Muscle layer of duodenum (tissue), 2 donors: ENCODE measurements around the gene ARHGAP10.
A peak's percentile ranks its signal among the peaks of the same experiment; 100 is the strongest.
"Not testable (repeated sequence)": the region's sequence is repeated elsewhere in the genome, so short reads cannot be mapped to it uniquely, and the experiment has no call there.

Experiments
- H3K27ac ChIP-seq: one replicate; pipeline ENCODE4 v1.7.0; 2013; ENCODE audit warnings: mild to moderate bottlenecking, low read length
- H3K27me3 ChIP-seq: one replicate; pipeline ENCODE4 v1.7.0; 2013; ENCODE audit warnings: low read depth, mild to moderate bottlenecking, control low read depth, low read length
- H3K36me3 ChIP-seq, 2 donors: one replicate each; pipeline ENCODE4 v1.7.0; 2013; ENCODE audit warnings: low read length in 2 of 2, control low read depth in 1 of 2, mild to moderate bottlenecking in 1 of 2; ENCODE audit not compliant: insufficient read depth in 2 of 2, control insufficient read depth in 1 of 2
- H3K4me1 ChIP-seq, 2 donors: one replicate each; pipeline ENCODE4 v1.7.0; 2013; ENCODE audit warnings: low read length in 2 of 2, mild to moderate bottlenecking in 2 of 2, control low read depth in 1 of 2, moderate library complexity in 1 of 2; ENCODE audit not compliant: insufficient read depth in 2 of 2, control insufficient read depth in 1 of 2
- H3K4me3 ChIP-seq, 2 donors: one replicate each; pipeline ENCODE4 v1.7.0; 2013; ENCODE audit warnings: low read length in 2 of 2, low read depth in 1 of 2, mild to moderate bottlenecking in 1 of 2
- H3K9me3 ChIP-seq, 2 donors: one replicate each; pipeline ENCODE4 v1.7.0; 2013; ENCODE audit warnings: low read length in 2 of 2, control low read depth in 1 of 2, mild to moderate bottlenecking in 1 of 2; ENCODE audit not compliant: control insufficient read depth in 1 of 2
- donor health status: healthy.

The ARHGAP10 gene

DNA sequence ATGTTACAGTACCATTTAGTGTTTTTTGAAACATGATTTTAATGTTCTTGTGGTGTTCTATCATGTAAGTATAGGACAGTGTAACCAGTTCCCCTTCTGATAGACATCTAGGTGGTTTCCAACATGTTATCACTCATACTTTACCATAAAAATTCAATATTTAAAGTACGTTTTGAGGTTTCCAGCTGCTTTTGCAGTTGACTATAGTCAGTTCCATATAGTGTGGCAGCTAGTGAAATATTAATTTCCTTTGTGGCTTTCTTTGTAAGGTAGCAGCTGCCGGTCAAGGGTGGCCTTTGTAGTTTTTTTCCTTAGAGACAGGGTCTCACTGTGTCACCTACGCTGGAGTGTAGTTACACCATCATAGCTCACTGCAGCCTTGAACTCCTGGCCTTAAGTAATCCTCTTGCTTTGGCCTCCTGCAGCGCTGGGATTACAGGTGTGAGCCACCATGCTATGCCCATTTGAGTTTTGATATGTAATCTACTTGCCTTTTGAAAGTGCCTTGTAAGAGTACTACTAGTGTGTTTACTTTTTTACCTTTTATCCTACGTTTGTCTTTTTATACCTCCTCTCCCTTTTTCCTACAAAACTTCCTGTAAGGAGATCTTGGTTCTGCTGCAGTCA, 63.0 kb downstream of the ARHGAP10 start:
- H3K36me3 ChIP-seq: no peaks in the 10 kb centered on the region
- no peaks in the 10 kb centered on the region for H3K9me3 ChIP-seq
- no peaks in the 10 kb centered on the region for H3K27me3 ChIP-seq
- no peak overlapping the region for H3K4me3 ChIP-seq
- H3K27ac ChIP-seq: no peak overlapping the region
- peaks cover 13 to 22% of the 10 kb centered on the region in 2 donors for H3K4me1 ChIP-seq

DNA sequence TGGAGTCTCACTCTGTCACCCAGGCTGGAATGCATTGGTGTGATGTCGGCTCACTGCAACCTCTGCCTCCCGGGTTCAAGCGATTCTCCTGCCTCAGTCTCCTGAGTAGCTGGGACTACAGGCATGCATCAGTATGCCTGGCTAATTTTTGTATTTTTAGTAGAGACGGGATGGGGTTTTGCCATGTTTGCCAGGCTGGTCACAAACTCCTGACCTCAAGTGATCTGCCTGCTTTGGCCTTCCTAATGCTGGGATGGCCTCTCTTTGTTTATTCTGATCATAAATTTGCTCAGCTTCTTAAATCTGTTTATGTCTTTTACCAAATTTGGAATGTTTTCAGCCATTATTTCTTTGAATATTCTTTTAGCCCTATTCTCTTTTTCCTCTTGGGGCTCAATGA, 67.2 kb downstream of the ARHGAP10 start:
- not testable (repeated sequence) for H3K27me3 ChIP-seq, H3K36me3 ChIP-seq, H3K27ac ChIP-seq, H3K9me3 ChIP-seq, H3K4me3 ChIP-seq
- peaks cover 4 to 32% of the 10 kb centered on the region in 2 donors for H3K4me1 ChIP-seq

DNA sequence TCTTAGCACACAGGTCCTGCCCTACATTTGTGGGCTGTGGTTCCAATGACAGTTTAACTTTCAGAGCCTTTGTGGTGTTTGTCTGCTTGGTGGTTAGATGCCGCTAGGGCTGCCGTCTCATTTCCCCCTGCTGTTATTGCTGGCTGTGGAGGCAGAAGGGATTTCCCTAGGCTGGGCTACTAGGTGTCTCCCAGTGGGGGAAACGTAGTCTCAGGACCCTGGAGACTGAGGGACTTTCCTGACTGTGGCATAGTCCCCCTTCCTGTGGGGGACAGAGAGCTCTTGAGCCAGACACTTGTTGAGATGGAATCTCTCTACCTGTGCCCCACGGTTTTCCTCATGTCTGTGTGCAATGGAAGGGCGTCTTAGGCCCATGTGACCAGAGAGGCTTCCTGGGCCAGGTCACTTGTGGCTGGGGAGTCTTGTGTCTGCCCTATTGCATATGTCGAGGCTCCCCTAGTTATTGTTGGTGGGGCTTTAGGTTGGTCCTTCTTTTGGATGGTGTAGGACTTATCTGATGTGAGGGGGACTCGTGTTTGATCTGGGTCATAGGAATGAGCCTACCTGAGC, 68.2 kb downstream of the ARHGAP10 start:
- H3K4me3 ChIP-seq: no peak overlapping the region
- peaks cover 0 to 34% of the 10 kb centered on the region in 2 donors for H3K4me1 ChIP-seq
- no peaks in the 10 kb centered on the region for H3K9me3 ChIP-seq
- H3K27me3 ChIP-seq: no peaks in the 10 kb centered on the region
- H3K27ac ChIP-seq: no peak overlapping the region
- no peaks in the 10 kb centered on the region for H3K36me3 ChIP-seq

DNA sequence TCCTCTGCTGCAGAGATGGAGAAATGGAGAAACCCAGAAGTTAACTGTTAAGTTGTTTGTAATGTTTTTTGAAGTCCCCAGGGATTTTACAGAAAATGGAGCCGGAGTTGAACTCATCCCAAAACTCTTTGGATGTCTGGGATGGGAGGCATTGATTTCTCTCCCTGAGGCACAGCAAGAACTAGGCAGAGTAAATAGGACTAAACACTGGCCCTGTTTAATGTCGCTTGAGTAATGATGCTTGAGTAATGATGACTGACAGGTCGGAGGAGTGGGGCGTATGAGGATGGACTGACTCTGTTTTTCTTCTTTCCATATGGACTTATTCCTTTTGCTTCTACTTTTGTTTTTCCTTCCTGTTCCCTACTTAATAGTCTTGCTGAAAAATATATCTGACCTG, 69.9 kb downstream of the ARHGAP10 start:
- peaks cover 0 to 36% of the 10 kb centered on the region in 2 donors for H3K4me1 ChIP-seq
- no peaks in the 10 kb centered on the region for H3K9me3 ChIP-seq
- H3K27me3 ChIP-seq: no peaks in the 10 kb centered on the region
- H3K27ac ChIP-seq: no peak overlapping the region
- H3K36me3 ChIP-seq: no peaks in the 10 kb centered on the region
- no peak overlapping the region for H3K4me3 ChIP-seq

DNA sequence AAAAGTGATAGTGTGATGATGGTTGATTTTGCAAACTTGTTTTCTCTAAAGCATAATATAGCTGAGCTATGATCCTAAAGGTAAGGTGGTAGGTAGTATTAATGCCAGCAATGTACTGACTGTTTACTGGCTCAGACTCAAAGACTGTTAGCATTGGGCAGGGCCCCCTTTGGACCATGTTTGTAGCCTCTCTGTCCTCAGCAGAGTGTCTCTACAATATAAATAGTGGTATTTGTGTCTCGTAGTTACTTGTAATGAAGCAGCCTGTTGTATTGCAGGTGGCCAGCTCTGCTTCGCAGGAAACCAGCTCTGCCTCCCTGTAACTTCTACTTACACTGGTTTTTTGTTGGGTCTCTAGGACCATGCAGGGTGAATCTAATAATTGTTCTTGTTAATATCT, 70.5 kb downstream of the ARHGAP10 start:
- Histone ChIP-seq H3K4me3 (no peak overlapping the region), H3K4me1 (peaks cover 0 to 36% of the 10 kb centered on the region in 2 donors), H3K27me3 (no peaks in the 10 kb centered on the region), H3K9me3 (no peaks in the 10 kb centered on the region), H3K36me3 (no peaks in the 10 kb centered on the region), H3K27ac (no peak overlapping the region)

DNA sequence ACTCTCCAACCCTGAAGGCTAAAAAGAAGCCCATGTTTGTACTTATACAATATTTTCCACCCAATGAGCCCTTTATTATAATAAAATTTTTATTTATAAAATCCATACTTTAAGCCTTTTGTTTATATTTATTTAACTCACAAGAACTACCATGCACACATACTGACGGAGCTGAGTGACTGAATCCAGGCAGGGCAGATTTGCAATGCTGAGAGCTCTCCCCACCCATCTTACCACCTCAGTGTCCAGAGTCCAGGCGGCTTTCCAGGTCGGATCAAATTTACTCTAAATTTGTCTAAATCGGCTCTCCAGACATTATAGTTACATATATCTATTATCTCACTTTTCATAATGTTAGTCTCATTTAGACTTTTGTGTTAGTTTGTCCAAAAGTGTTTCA, 74.1 kb downstream of the ARHGAP10 start:
- Histone ChIP-seq H3K9me3 (no peaks in the 10 kb centered on the region), H3K36me3 (no peaks in the 10 kb centered on the region), H3K4me3 (no peak overlapping the region), H3K4me1 (peaks cover 3 to 47% of the 10 kb centered on the region in 2 donors), H3K27me3 (no peaks in the 10 kb centered on the region), H3K27ac (no peak overlapping the region)

DNA sequence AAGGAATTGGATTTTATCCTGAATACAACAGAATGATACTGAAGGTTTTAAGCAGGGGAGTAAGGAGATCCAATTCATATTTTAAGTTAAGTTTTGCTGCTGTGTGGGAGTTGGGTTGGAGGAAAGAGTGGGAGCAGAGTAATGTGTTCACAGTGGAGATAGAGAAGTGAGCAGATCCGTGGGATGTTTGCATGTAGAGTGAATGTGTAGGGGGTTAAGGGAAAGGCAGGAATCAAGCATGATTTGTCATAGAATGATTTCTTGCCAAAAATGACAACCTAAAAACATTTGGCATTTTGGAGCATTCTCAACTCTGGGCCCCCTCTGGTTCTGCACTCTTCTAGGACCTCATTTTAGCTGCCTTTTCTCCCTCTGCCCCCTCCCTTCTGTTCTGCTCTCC, 76.6 kb downstream of the ARHGAP10 start:
- Histone ChIP-seq H3K4me1 (peaks cover 8 to 48% of the 10 kb centered on the region in 2 donors), H3K36me3 (no peaks in the 10 kb centered on the region), H3K27me3 (no peaks in the 10 kb centered on the region), H3K9me3 (no peaks in the 10 kb centered on the region), H3K4me3 (no peak overlapping the region), H3K27ac (no peak overlapping the region)

DNA sequence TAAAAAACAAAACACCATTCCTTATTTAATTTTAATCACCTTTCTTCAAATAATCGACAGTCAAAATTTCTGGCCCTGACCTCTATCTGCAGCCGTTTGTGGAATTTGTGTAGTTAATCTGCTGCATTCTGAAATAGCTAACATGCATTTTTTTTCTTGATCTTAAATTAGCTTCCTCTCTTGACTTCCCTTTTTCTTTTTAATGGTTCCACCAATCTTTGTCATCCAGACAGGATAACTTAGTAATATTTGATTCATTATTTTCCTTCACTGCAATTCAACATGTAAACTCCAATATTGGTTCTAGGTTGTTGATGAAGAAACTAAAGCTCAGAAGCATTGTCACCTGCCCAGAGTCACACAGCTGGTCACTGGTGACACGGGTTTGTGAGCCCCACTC, 77.3 kb downstream of the ARHGAP10 start:
- no peaks in the 10 kb centered on the region for H3K9me3 ChIP-seq
- no peaks in the 10 kb centered on the region for H3K27me3 ChIP-seq
- no peak overlapping the region for H3K27ac ChIP-seq
- no peak overlapping the region for H3K4me3 ChIP-seq
- H3K36me3 ChIP-seq: no peaks in the 10 kb centered on the region
- peaks cover 14 to 55% of the 10 kb centered on the region in 2 donors for H3K4me1 ChIP-seq

DNA sequence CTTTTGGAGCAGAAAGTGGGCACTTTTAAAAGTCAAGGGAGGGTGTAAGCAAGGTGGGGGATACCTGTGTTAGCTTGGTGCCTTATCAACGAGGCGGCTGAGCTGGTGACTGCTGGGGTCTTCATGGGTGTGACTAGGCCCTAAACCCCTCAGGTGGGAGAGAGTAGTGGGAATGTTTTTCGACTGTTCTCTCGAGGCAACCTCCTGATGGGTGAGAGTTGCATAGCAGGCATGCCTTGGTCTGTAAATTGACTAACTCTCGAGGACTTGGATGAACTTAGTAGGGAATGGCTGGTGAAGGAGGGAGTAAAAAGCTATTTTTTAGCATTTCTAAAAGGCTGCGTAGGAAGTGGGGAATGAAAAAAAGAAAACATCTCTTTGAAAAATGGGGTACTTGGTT, 80.0 kb downstream of the ARHGAP10 start:
- H3K4me3 ChIP-seq: no peak overlapping the region
- H3K9me3 ChIP-seq: no peaks in the 10 kb centered on the region
- H3K36me3 ChIP-seq: no peaks in the 10 kb centered on the region
- no peaks in the 10 kb centered on the region for H3K27me3 ChIP-seq
- peaks cover 22 to 70% of the 10 kb centered on the region in 2 donors for H3K4me1 ChIP-seq
- H3K27ac ChIP-seq: no peak overlapping the region

DNA sequence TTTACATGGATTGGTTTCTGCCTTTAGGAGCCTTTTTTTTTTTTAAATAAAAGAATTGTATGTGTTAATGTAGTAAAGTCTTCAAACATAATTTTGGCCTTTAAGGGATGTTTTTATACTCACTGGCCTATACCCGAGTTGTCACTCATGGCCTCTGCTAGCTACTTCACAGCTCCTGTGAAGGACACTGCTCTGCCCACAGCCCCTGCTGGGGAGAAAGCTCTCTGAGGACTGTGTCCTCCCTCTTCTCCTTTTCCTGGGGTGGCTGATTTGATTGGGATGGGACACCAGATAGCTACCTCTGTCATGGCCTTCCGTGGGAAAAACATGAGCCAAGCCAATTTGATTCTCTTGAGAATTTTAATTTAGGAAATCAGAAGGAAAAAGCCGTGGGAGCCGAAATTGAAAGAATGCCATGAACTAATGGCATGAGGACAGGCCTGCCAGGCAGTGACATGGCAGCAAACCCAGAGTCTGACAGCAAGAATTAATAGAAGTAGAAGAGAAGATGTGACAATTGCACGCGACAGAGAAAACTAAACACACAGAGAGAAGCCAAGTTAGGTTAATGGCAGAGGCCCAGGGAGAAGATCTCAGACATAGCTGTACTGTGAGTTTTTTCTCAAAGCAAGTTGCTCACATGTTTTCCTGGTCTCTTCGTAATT, 81.4 kb downstream of the ARHGAP10 start:
- Histone ChIP-seq H3K9me3 (no peaks in the 10 kb centered on the region), H3K36me3 (no peaks in the 10 kb centered on the region), H3K4me3 (no peak overlapping the region), H3K27ac (peak overlapping the region; percentile 10), H3K27me3 (no peaks in the 10 kb centered on the region), H3K4me1 (peaks cover 22 to 65% of the 10 kb centered on the region in 2 donors)

DNA sequence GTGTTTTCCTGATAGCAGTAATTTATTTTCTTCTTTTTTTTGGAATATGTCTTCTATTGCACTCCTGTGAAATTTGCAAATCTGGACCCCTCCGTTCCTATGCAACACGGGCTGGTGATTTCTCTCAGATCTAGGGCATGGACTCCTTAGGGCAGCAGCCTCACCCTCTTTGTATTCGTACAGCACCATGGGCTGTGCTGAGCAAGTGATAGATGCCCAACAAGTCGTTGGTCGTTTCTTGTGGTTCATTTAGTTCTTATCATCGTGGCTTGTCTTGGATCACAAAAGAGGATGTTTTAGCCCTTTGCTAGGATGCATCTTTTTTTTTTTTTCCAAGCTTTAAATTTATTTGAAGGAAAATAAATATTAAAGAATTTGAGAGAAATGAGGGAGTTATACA, 82.1 kb downstream of the ARHGAP10 start:
- no peaks in the 10 kb centered on the region for H3K27me3 ChIP-seq
- H3K4me1 ChIP-seq: peaks cover 22 to 58% of the 10 kb centered on the region in 2 donors
- H3K9me3 ChIP-seq: no peaks in the 10 kb centered on the region
- no peak overlapping the region for H3K4me3 ChIP-seq
- H3K27ac ChIP-seq: peak overlapping the region; percentile 10
- no peaks in the 10 kb centered on the region for H3K36me3 ChIP-seq
